H9 (cell line): ENCODE results near the gene GTPBP6. TPM values are rescaled to one million over a fixed set of nuclear protein-coding genes. Genes with fewer than 3 reads are reported as not detected.
A peak's percentile ranks its signal among the peaks of the same experiment; 100 is the strongest.

ENCODE experiments used
- DNase-seq: peaks from one replicate; pipeline ENCODE4 v3.0.0-alpha.2; 2017
- H2AFZ ChIP-seq: one replicate; pipeline ENCODE4 v1.6.1; 2013; ENCODE audit warnings: mild to moderate bottlenecking, low read length, control low read depth, moderate library complexity
- H2AK5ac ChIP-seq: 2 replicates; pipeline ENCODE4 v1.6.1; 2013; ENCODE audit warnings: low read length, control low read depth, mixed read lengths; ENCODE audit not compliant: insufficient read length
- H2BK120ac ChIP-seq: one replicate; pipeline ENCODE4 v1.6.1; 2013; ENCODE audit warnings: low read depth, mild to moderate bottlenecking, low read length, control low read depth, inconsistent platforms; ENCODE audit not compliant: poor library complexity, severe bottlenecking
- H2BK12ac ChIP-seq: 2 replicates; pipeline ENCODE4 v1.6.1; 2013; ENCODE audit warnings: low read length, control low read depth, mixed read lengths, low read depth; ENCODE audit not compliant: insufficient read length
- H2BK15ac ChIP-seq: 2 replicates; pipeline ENCODE4 v1.6.1; 2013; ENCODE audit warnings: low read depth, low read length, control low read depth
- H2BK20ac ChIP-seq: one replicate; pipeline ENCODE4 v1.6.1; 2013; ENCODE audit warnings: low read depth, mild to moderate bottlenecking, low read length, control low read depth, inconsistent platforms; ENCODE audit not compliant: poor library complexity, severe bottlenecking
- H2BK5ac ChIP-seq: 2 replicates; pipeline ENCODE4 v1.6.1; 2013; ENCODE audit warnings: low read length, control low read depth, mixed read lengths; ENCODE audit not compliant: insufficient read length
- H3K14ac ChIP-seq: 2 replicates; pipeline ENCODE4 v1.6.1; 2013; ENCODE audit warnings: low read length, control low read depth; ENCODE audit not compliant: insufficient read depth
- H3K18ac ChIP-seq: 2 replicates; pipeline ENCODE4 v1.6.1; 2013; ENCODE audit warnings: low read depth, mild to moderate bottlenecking, mixed read lengths, low read length, control low read depth; ENCODE audit not compliant: insufficient read length
- H3K23ac ChIP-seq: 2 replicates; pipeline ENCODE4 v1.6.1; 2013; ENCODE audit warnings: low read length, control low read depth, mixed read lengths, low read depth; ENCODE audit not compliant: insufficient read length
- H3K23me2 ChIP-seq: 2 replicates; pipeline ENCODE4 v1.6.1; 2013; ENCODE audit warnings: low read depth, mild to moderate bottlenecking, mixed read lengths, low read length, control low read depth; ENCODE audit not compliant: insufficient read length, poor library complexity, severe bottlenecking
- H3K27ac ChIP-seq: 2 replicates; pipeline ENCODE4 v1.5.1; 2013; ENCODE audit warnings: low read length, control low read depth, mixed read lengths, low read depth; ENCODE audit not compliant: insufficient read length
- H3K27me3 ChIP-seq: 2 replicates; pipeline ENCODE4 v1.6.1; 2013; ENCODE audit warnings: low read length, control low read depth, inconsistent platforms; ENCODE audit not compliant: insufficient read depth
- H3K4ac ChIP-seq: 2 replicates; pipeline ENCODE4 v1.6.1; 2013; ENCODE audit warnings: low read depth, mild to moderate bottlenecking, control low read depth, inconsistent platforms, low read length, moderate library complexity
- H3K4me1 ChIP-seq: 2 replicates; pipeline ENCODE4 v1.6.1; 2013; ENCODE audit warnings: low read length, control low read depth, inconsistent platforms; ENCODE audit not compliant: insufficient read depth
- H3K4me2 ChIP-seq: 2 replicates; pipeline ENCODE4 v1.6.1; 2013; ENCODE audit warnings: low read length, control low read depth, mixed read lengths; ENCODE audit not compliant: insufficient read length, insufficient read depth
- H3K56ac ChIP-seq: 2 replicates; pipeline ENCODE4 v1.6.1; 2013; ENCODE audit warnings: low read depth, mild to moderate bottlenecking, mixed read lengths, low read length, control low read depth; ENCODE audit not compliant: insufficient read length
- H3K79me1 ChIP-seq: 2 replicates; pipeline ENCODE4 v1.6.1; 2013; ENCODE audit warnings: low read depth, mild to moderate bottlenecking, moderate library complexity, low read length, control low read depth, inconsistent platforms; ENCODE audit not compliant: insufficient read depth, poor library complexity, severe bottlenecking
- H3K79me2 ChIP-seq: 2 replicates; pipeline ENCODE4 v1.6.1; 2013; ENCODE audit warnings: low read length, control low read depth, inconsistent platforms; ENCODE audit not compliant: insufficient read depth
- H3K9ac ChIP-seq: 2 replicates; pipeline ENCODE4 v1.6.1; 2013; ENCODE audit warnings: low read length, control low read depth, mixed read lengths; ENCODE audit not compliant: insufficient read length; ENCODE audit errors: extremely low read depth
- H3K9me3 ChIP-seq: one replicate; pipeline ENCODE4 v1.6.1; 2013; ENCODE audit warnings: low read depth, low read length, inconsistent platforms; ENCODE audit not compliant: control insufficient read depth
- H3T11ph ChIP-seq: one replicate; pipeline ENCODE4 v1.6.1; 2013; ENCODE audit warnings: mild to moderate bottlenecking, low read length, control low read depth, inconsistent platforms
- H4K20me1 ChIP-seq: one replicate; pipeline ENCODE4 v1.6.1; 2013; ENCODE audit not compliant: control insufficient read depth, insufficient read length, insufficient read depth
- H4K5ac ChIP-seq: 2 replicates; pipeline ENCODE4 v1.6.1; 2013; ENCODE audit warnings: low read depth, mild to moderate bottlenecking, mixed read lengths, low read length, control low read depth; ENCODE audit not compliant: insufficient read length
- H4K8ac ChIP-seq: replicated peaks from 2 replicates; pipeline ENCODE4 v1.6.1; 2013; ENCODE audit warnings: low read length, control low read depth, mixed read lengths, low read depth; ENCODE audit not compliant: insufficient read length
- H4K91ac ChIP-seq: 2 replicates; pipeline ENCODE4 v1.6.1; 2013; ENCODE audit warnings: low read depth, mild to moderate bottlenecking, moderate library complexity, mixed read lengths, low read length, control low read depth; ENCODE audit not compliant: insufficient read length
- H3K27ac Mint-ChIP-seq, 3 experiments: 2 replicates in 2 of 3; 3 replicates in 1 of 3; pipeline ENCODE4 v1.8.0; 2020 to 2021; ENCODE audit warnings: mixed read lengths in 3 of 3, mild to moderate bottlenecking in 1 of 3, moderate library complexity in 1 of 3
- H3K27me3 Mint-ChIP-seq: 2 replicates; pipeline ENCODE4 v1.8.0; 2021; ENCODE audit warnings: low read depth, mild to moderate bottlenecking, moderate library complexity, mixed read lengths
- H3K36me3 Mint-ChIP-seq, 3 experiments: 2 replicates in 2 of 3; 3 replicates in 1 of 3; pipeline ENCODE4 v1.8.0; 2020 to 2021; ENCODE audit warnings: low read depth in 3 of 3, mixed read lengths in 3 of 3; ENCODE audit not compliant: insufficient read depth in 1 of 3
- H3K4me1 Mint-ChIP-seq, 2 experiments: 2 replicates each; pipeline ENCODE4 v1.8.0; 2020; ENCODE audit warnings: mixed read lengths in 2 of 2
- H3K4me3 Mint-ChIP-seq, 2 experiments: 2 replicates in 1 of 2; 3 replicates in 1 of 2; pipeline ENCODE4 v1.8.0; 2020 to 2021; ENCODE audit warnings: mild to moderate bottlenecking in 2 of 2, mixed read lengths in 2 of 2, moderate library complexity in 1 of 2
- H3K9me3 Mint-ChIP-seq, 2 experiments: 2 replicates in 1 of 2; 3 replicates in 1 of 2; pipeline ENCODE4 v1.8.0; 2020; ENCODE audit warnings: mild to moderate bottlenecking in 2 of 2, mixed read lengths in 2 of 2, moderate library complexity in 1 of 2
- CTCF ChIP-seq: fragments of 200-600 bp; sonication (generic); conservative IDR thresholded peaks from 3 replicates; pipeline ENCODE4 v1.8.0; 2021; ENCODE audit warnings: antibody characterized with exemption, mild to moderate bottlenecking
- WGBS: extraction: QIAGEN DNeasy Blood & Tissue Kit; methylation state at CpG from one replicate; pipeline ENCODE4 v1.1.7; 2013; ENCODE audit warnings: missing lambda C conversion rate, low lambda C conversion rate, mixed read lengths; ENCODE audit not compliant: insufficient read length; ENCODE audit errors: extremely low coverage; 5-methylcytosine and 5-hydroxymethylcytosine counted together
- total RNA-seq: library from RNA; stranded (reverse); gene quantifications from 2 replicates; pipeline ENCODE4 v1.2.1, GENCODE V29; 2021

Gene GTPBP6
- total RNA-seq, 1 experiment from 2014 or later, result 64.0 TPM

GRCh38 chrX:276581-277201 lies 41.9 kb downstream of the GTPBP6 start:
- Histone ChIP-seq H2BK5ac (no peak overlapping the region), H3K56ac (no peak overlapping the region), H3K23me2 (peaks cover 17% of the 10 kb centered on the region), H4K20me1 (no peaks in the 10 kb centered on the region), H3K9ac (peak overlapping the region; percentile 11), H3K14ac (0 out of 2 replicates have a peak overlapping the region, but pooled peaks have one; percentile 43), H3K9me3 (no peaks in the 10 kb centered on the region), H2BK20ac (no peak overlapping the region), H4K8ac (no peak overlapping the region), H2AK5ac (no peak overlapping the region), H3K79me2 (peaks cover 2% of the 10 kb centered on the region; the same call in 1 of the 2 replicates), H2BK120ac (no peak overlapping the region), H3K79me1 (no peaks in the 10 kb centered on the region), H4K5ac (no peak overlapping the region), H2AFZ (no peak overlapping the region), H4K91ac (no peak overlapping the region), H3K18ac (no peak overlapping the region), H3K4me1 (peaks cover 4% of the 10 kb centered on the region; the same call in 1 of the 2 replicates), H3T11ph (no peak overlapping the region), H3K27me3 (no peaks in the 10 kb centered on the region), H2BK12ac (no peak overlapping the region), H3K4ac (no peak overlapping the region), H3K4me2 (peak overlapping the region; percentile 50), H2BK15ac (no peak overlapping the region), H3K23ac (no peak overlapping the region), H3K27ac (no peak overlapping the region)
- TF ChIP-seq CTCF, result no peak
- no peak for DNase-seq
- Mint-ChIP-seq H3K27me3 (no peaks in the 10 kb centered on the region), H3K9me3 (no peaks in the 10 kb centered on the region), H3K36me3 (peaks cover 9 to 20% (median 17%) of the 10 kb centered on the region in 3 experiments), H3K4me3 (peak overlapping the region; percentile 74 to 85), H3K27ac (no peak overlapping the region), H3K4me1 (peaks cover 15 to 19% of the 10 kb centered on the region in 2 experiments)
- no CpG with 5 or more reads among the region's 49 CpGs for WGBS
